Measurements from ENCODE around the gene GNB2.
A peak's percentile ranks its signal among the peaks of the same experiment; 100 is the strongest.
"Not testable (repeated sequence)": the region's sequence is repeated elsewhere in the genome, so short reads cannot be mapped to it uniquely, and the experiment has no call there.

Gene GNB2

GRCh38 chr7:100665168-100665726 is 8.3 kb upstream of the GNB2 start:
- DNase-seq, result no peak

DNA sequence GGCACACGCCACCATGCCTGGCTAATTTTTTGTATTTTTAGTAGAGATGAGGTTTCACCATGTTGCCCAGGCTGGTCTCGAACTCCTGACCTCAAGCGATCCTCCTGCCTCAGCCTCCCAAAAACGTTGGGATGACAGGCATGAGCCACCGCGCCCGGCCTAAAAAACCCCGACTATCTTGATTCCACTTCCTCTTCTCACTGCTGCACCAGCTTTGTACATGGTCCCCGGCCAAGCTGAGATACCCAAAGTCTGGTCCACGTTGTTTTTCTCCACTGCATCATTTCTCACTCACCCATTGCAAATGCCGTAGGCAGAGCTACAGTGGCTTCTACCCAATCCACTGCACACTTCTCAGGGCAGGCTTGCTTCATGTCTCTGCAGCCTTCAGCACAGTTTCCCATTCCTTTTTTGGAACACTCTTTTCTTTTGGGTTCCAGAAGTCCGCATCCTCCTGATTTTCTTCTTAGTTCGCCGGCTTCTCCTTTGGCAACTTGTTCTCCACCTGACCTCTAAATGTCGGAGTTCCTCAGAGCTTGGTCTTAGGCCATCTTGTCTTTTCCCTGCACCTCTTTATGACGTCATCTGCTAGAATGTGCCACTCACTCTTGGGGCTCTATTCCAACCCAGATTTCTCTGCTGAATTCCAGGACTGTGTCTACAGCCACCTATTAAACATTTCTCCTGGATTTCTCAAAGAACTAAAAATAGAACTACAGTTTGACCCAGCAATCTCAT is 6.0 kb upstream of the GNB2 start:
- DNase-seq, result no peak

GRCh38 chr7:100668069-100668449 is 5.5 kb upstream of the GNB2 start:
- DNase-seq, result no peak

- DNase-seq, result not testable (repeated sequence)
Measured at GRCh38 chr7:100669106-100669505, 4.4 kb upstream of the GNB2 start.

- DNase-seq, result no peak
Measured at GRCh38 chr7:100670074-100670473, 3.5 kb upstream of the GNB2 start.

- no peak for DNase-seq
Measured at GRCh38 chr7:100671353-100672327, 1.9 kb upstream of the GNB2 start.

GRCh38 chr7:100673942-100674410 is 436 bp downstream of the GNB2 start:
- DNase-seq, result no peak

- peak; percentile 48 for DNase-seq
Measured at GRCh38 chr7:100674411-100675104, 1.0 kb downstream of the GNB2 start.

DNA sequence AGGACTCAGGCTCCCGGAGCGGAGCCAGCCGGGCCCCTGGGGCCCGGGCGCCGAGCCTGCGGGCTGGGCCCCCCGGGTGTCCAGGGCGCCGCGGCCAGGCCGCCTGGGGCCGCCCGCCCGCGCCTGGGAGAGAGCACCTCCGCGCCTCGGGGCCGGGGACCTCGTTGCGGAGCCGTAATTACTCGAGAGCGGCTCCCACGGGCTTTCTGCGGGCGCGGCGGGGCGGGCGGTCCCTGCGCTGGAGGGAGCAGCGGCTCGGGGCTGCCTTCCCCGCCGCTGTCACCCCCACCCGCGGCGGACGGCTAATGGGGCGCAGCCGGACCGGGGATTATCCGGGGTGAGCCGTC is 1.5 kb downstream of the GNB2 start:
- DNase-seq, result no peak

- DNase-seq, result no peak
Measured at GRCh38 chr7:100675581-100676350, 2.2 kb downstream of the GNB2 start.

- DNase-seq, result no peak
Measured at GRCh38 chr7:100676501-100677306, 3.2 kb downstream of the GNB2 start.

DNA sequence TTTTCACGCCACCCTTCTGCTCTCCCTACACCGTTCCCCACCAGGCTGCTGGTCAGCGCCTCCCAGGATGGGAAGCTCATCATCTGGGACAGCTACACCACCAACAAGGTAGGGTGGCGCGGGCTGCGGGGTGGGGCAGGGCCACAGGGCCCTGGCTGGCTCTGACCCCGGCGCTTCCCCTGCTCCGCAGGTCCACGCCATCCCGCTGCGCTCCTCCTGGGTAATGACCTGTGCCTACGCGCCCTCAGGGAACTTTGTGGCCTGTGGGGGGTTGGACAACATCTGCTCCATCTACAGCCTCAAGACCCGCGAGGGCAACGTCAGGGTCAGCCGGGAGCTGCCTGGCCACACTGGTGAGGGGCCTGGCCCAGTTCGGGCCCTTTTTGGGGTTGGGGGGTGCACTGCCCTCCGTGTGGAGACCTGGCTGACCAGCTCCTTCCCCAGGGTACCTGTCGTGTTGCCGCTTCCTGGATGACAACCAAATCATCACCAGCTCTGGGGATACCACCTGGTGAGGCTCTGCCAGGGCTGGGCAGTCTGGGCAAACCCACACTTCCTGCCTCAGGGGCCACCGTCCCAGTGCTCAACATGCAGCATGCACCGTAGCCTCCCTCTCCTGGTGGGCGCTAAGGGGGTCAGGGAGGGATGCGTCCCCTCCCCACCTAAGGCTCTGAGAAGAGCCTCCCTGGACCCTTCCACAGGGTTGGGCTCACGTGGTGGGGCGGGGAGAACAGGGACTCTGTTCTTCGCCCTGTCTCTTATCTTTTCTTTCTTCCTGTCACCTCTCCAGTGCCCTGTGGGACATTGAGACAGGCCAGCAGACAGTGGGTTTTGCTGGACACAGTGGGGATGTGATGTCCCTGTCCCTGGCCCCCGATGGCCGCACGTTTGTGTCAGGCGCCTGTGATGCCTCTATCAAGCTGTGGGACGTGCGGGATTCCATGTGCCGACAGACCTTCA is 4.0 kb downstream of the GNB2 start:
- DNase-seq, result no peak

- no peak for DNase-seq
Measured at GRCh38 chr7:100678291-100678984, 4.9 kb downstream of the GNB2 start.

DNA sequence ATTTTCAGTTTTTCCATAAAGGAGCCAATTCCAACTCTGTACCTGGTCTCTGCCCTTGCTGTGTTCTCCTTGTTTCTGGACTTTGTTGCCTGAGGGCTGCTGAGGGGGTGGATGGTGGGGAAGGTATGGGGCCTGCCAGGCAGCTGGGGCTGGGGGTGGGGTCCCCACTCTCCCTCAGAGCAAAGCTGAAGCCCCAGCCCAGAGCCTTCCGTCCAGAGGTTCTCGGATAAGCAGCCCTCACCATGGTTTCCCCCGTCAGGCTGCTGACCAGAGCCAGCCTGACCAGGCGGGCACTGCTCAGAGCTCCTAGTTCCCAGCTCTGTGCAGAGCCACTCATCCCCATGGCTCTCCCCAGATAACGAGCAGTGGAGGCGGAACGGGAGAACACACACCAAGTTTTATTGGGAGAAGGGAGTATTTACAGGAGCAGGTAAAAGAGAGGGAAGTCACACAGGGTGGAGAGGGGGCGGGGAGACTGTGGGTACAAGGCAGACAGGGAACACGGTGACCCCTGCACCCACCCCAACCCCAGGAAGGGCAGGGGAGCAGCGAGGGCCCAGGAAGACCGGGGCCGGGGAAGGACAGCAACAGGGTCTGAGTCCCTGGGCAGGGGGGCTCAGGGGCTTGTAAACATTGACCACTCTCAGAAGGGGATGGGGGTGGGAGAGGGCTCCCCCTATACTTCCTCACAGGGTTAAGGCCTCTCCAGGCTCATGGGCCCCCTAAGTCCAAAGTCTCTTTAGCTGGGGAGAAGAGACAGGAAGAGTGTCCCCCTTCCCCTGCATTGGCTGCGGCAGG is 5.8 kb downstream of the GNB2 start:
- DNase-seq, result no peak

DNA sequence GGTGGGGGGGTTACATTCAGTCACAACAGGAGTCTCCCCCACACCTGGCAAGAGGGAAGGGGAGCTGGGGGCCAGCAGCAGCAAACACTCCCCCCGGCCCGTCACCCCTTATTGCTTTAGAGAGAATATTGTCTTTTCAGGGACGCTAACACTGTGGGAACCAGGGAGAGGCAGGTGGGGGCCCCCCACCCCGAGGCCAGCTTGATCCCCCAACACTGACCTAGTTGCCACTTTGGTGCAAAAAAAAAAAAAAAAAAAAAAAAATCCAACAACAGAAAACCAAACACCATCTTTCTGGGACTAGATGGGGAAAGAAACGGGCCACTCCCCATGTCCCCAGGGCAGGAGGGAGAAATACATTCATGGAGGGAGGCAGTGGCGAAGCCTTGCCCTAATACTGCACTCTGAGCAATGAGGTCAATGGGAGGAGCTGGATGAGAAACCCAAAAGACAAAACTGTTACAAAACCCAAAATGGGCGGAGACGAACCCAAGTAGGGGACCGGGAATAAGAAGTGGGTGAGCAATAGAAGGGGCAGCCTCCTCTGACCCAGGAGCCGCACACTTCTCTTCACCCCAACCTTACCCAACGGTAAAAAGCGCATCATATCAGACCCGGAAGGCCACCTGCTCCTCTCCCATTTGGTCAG is 6.5 kb downstream of the GNB2 start:
- no peak for DNase-seq

DNA sequence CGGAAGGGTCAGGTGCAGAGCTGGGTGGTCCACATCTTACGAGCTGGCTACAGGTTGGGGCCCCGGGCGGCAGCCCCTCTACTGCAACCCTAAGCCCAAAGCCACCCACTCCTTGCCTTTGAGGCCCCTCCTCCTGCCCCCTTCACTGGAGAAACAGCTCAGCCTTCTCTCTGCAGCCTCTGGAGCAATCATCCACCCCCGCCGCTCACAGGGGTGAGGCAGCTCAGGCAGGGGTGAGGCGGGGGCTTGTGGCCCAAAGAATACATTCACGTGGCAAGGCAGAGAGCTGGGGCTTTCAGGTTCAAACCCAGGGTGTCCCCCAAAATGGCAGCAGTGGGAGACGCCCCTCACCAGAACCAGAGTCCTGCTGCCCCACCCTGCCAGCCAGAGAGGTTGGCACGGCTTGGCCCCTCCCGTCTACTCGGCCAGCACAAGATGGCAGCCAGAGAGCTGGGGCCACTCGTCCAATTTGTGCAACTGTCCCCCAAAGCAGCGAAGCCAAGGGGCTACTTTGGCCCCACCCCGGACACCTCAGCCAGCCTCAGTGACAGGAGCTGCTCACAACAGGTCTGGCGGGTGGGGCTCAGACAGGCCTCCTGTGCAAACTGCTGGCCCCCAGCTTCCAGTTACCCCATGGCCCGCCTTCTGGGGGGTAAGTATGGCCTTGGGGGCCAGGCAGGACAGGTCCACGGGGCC is 7.2 kb downstream of the GNB2 start:
- DNase-seq, result no peak

GRCh38 chr7:100681491-100682227 is 8.1 kb downstream of the GNB2 start:
- DNase-seq, result no peak

Measured in NCI-H2171 treated with DMSO at 0.1 percent for 48 hours (cell line).